Liver (tissue), 9 donors: ENCODE data around the gene DPP4. TPM values are rescaled to one million over a fixed set of nuclear protein-coding genes. Genes with fewer than 3 reads are reported as not detected.

Source experiments
- DNase-seq: peaks from one replicate; pipeline ENCODE4 v3.0.0-alpha.2; 2017; ENCODE audit warnings: low spot score
- H3K27ac ChIP-seq, 2 donors: one replicate each; pipeline ENCODE4 v1.7.0; 2013; ENCODE audit warnings: inconsistent platforms in 2 of 2, low read length in 2 of 2, control low read depth in 1 of 2, low read depth in 1 of 2, mild to moderate bottlenecking in 1 of 2
- H3K27me3 ChIP-seq, 4 donors: one replicate each; pipeline versions ENCODE4 v1.6.1 to v1.7.0; 2013; ENCODE audit warnings: low read length in 3 of 4, inconsistent platforms in 1 of 4, mild to moderate bottlenecking in 1 of 4, moderate library complexity in 1 of 4; ENCODE audit not compliant: control insufficient read depth in 4 of 4, insufficient read depth in 4 of 4
- H3K36me3 ChIP-seq, 4 donors: one replicate each; pipeline versions ENCODE4 v1.6.1 to v1.7.0; 2013; ENCODE audit warnings: low read length in 3 of 4, mild to moderate bottlenecking in 3 of 4, low read depth in 1 of 4, moderate library complexity in 1 of 4; ENCODE audit not compliant: control insufficient read depth in 4 of 4, insufficient read depth in 3 of 4
- H3K4me1 ChIP-seq, 4 donors: one replicate each; pipeline versions ENCODE4 v1.6.1 to v1.7.0; 2013; ENCODE audit warnings: low read length in 3 of 4, mild to moderate bottlenecking in 3 of 4, moderate library complexity in 1 of 4; ENCODE audit not compliant: control insufficient read depth in 4 of 4, insufficient read depth in 4 of 4
- H3K4me3 ChIP-seq, 3 donors: one replicate each; pipeline versions ENCODE4 v1.6.1 to v1.7.0; 2013; ENCODE audit warnings: low read length in 3 of 3, control low read depth in 1 of 3, low read depth in 1 of 3, mild to moderate bottlenecking in 1 of 3
- H3K9ac ChIP-seq, 2 donors: one replicate each; pipeline ENCODE4 v1.7.0; 2013; ENCODE audit warnings: low read length in 2 of 2, mild to moderate bottlenecking in 2 of 2, moderate library complexity in 2 of 2, control low read depth in 1 of 2, low read depth in 1 of 2
- H3K9me3 ChIP-seq, 4 donors: one replicate each; pipeline versions ENCODE4 v1.6.1 to v1.7.0; 2013; ENCODE audit warnings: low read length in 3 of 4; ENCODE audit not compliant: control insufficient read depth in 4 of 4
- EGR1 ChIP-seq, 2 donors: IDR thresholded peaks; 2 replicates each; pipeline ENCODE4 v1.6.1; 2016 to 2018; ENCODE audit warnings: antibody characterized with exemption in 2 of 2, low read depth in 2 of 2
- FOXA2 ChIP-seq: IDR thresholded peaks from 2 replicates; pipeline ENCODE4 v1.6.1; 2016; ENCODE audit warnings: antibody characterized with exemption
- GABPA ChIP-seq, 2 donors: IDR thresholded peaks in 1 of 2; conservative IDR thresholded peaks in 1 of 2; 2 replicates each; pipeline ENCODE4 v1.6.1; 2016; ENCODE audit warnings: antibody characterized with exemption in 2 of 2, mild to moderate bottlenecking in 1 of 2, moderate library complexity in 1 of 2
- HNF4A ChIP-seq, 2 donors: conservative IDR thresholded peaks; 2 replicates each; pipeline ENCODE4 v1.6.1; 2016; ENCODE audit warnings: antibody characterized with exemption in 2 of 2, mild to moderate bottlenecking in 2 of 2
- JUND ChIP-seq, 2 donors: IDR thresholded peaks; 2 replicates each; pipeline ENCODE4 v1.6.1; 2016; ENCODE audit warnings: antibody characterized with exemption in 2 of 2
- NR2F2 ChIP-seq: IDR thresholded peaks from 2 replicates; pipeline ENCODE4 v1.6.1; 2016; ENCODE audit warnings: antibody characterized with exemption
- RAD21 ChIP-seq, 2 donors: IDR thresholded peaks; 2 replicates each; pipeline ENCODE4 v1.6.1; 2016; ENCODE audit warnings: antibody characterized with exemption in 2 of 2, mild to moderate bottlenecking in 2 of 2
- REST ChIP-seq: IDR thresholded peaks from 2 replicates; pipeline ENCODE4 v1.6.1; 2016; ENCODE audit warnings: antibody characterized with exemption, mild to moderate bottlenecking
- RXRA ChIP-seq, 2 donors: IDR thresholded peaks; 2 replicates each; pipeline ENCODE4 v1.6.1; 2017 to 2018; ENCODE audit warnings: antibody characterized with exemption in 2 of 2, mild to moderate bottlenecking in 1 of 2
- TAF1 ChIP-seq: conservative IDR thresholded peaks from 2 replicates; pipeline ENCODE4 v1.6.1; 2016; ENCODE audit warnings: antibody characterized with exemption, mild to moderate bottlenecking
- YY1 ChIP-seq: IDR thresholded peaks from 2 replicates; pipeline ENCODE4 v1.6.1; 2016; ENCODE audit warnings: antibody characterized with exemption, mild to moderate bottlenecking
- WGBS: extraction: QIAGEN DNeasy Blood & Tissue Kit; methylation state at CpG from one replicate; pipeline ENCODE4 v1.1.7; 2013; 5-methylcytosine and 5-hydroxymethylcytosine counted together
- polyA plus RNA-seq, 2 donors: library from polyadenylated mRNA; stranded (reverse) in 1 of 2; unstranded in 1 of 2; fragments of 200-250 nt in 1 of 2; fragments of >200 nt in 1 of 2; fragmentation: Nextera tagmentation in 1 of 2; extraction: Ambion mirVana in 1 of 2; gene quantifications; one replicate each; pipeline versions ENCODE4 v1.2.1 to v1.2.3, GENCODE V29; 2013 to 2015
- total RNA-seq, 2 donors: library from RNA; depleted of rRNA; stranded (reverse); fragments of >200 nt; gene quantifications; one replicate each; pipeline ENCODE4 v1.2.3, GENCODE V29; 2014
- TF ChIP-seq, protein P1 (sequence below): IDR thresholded peaks from 2 replicates; pipeline ENCODE4 v1.6.1; 2016; ENCODE audit warnings: antibody characterized with exemption
- TF ChIP-seq, protein P2 (sequence below): fragments of 150-350 bp; IDR thresholded peaks from 2 replicates; pipeline ENCODE4 v1.5.1; 2017; ENCODE audit warnings: improper control_type of control experiment, low read depth, low read length; ENCODE audit not compliant: missing input control
- TF ChIP-seq, protein P3 (sequence below): IDR thresholded peaks from 2 replicates; pipeline ENCODE4 v1.6.1; 2016; ENCODE audit warnings: antibody characterized with exemption
- donor health status: healthy.
- donor health status: healthy.
- donor health status: healthy.
- donor health status: healthy.
- donor health status: healthy.

Gene DPP4
- total and polyA plus RNA-seq, 4 donors, result 9.6 to 30.1 (median 13.5) TPM

DNA sequence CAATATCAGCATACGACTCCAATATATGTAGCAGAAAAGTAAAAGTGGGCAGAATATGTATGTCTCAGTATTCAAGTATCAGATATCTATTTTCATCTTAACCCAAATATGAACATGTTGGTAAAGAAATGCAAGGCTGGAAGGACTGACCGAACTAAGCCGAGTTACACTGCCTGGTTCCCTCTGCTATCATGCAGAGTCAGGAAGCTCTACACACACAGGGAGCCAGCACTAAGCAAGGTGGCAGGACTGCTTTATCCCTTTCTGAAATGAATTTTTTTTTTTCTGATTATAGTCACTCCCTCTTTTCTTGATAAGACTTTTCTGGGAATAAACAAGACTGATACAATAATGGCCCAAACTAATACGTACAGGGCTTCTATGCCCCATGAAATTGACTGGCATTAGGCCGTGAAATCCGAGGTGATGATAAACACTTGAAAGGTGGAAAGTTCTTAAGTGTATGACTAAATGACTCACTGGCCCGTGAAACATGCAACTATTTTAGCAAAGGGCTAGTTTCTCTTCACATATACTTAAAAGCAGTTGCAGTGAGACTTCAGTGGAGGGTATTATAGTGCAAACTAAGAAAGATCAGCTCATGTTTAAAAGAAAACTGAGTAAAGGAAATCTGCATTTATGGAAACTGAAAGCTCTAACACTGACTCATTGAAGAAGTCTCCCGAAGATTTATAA is 14.9 kb downstream of the DPP4 start:
- 87% methylated on average over 8 of the region's 8 CpGs for WGBS
- no peak overlapping the region for H3K4me3 ChIP-seq
- no peak for TF ChIP-seq RAD21 (IDR thresholded peaks at IDR 0.05)
- no peak for TF ChIP-seq EGR1 (IDR thresholded peaks at IDR 0.05; ENCODE audit: low read depth in 2 of 2)
- no peak for TF ChIP-seq RXRA (IDR thresholded peaks at IDR 0.05)
- no peak for TF ChIP-seq TAF1
- TF ChIP-seq, protein P1, sequence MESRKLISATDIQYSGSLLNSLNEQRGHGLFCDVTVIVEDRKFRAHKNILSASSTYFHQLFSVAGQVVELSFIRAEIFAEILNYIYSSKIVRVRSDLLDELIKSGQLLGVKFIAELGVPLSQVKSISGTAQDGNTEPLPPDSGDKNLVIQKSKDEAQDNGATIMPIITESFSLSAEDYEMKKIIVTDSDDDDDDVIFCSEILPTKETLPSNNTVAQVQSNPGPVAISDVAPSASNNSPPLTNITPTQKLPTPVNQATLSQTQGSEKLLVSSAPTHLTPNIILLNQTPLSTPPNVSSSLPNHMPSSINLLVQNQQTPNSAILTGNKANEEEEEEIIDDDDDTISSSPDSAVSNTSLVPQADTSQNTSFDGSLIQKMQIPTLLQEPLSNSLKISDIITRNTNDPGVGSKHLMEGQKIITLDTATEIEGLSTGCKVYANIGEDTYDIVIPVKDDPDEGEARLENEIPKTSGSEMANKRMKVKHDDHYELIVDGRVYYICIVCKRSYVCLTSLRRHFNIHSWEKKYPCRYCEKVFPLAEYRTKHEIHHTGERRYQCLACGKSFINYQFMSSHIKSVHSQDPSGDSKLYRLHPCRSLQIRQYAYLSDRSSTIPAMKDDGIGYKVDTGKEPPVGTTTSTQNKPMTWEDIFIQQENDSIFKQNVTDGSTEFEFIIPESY, result no peak
- TF ChIP-seq REST, result no peak
- TF ChIP-seq, protein P2, sequence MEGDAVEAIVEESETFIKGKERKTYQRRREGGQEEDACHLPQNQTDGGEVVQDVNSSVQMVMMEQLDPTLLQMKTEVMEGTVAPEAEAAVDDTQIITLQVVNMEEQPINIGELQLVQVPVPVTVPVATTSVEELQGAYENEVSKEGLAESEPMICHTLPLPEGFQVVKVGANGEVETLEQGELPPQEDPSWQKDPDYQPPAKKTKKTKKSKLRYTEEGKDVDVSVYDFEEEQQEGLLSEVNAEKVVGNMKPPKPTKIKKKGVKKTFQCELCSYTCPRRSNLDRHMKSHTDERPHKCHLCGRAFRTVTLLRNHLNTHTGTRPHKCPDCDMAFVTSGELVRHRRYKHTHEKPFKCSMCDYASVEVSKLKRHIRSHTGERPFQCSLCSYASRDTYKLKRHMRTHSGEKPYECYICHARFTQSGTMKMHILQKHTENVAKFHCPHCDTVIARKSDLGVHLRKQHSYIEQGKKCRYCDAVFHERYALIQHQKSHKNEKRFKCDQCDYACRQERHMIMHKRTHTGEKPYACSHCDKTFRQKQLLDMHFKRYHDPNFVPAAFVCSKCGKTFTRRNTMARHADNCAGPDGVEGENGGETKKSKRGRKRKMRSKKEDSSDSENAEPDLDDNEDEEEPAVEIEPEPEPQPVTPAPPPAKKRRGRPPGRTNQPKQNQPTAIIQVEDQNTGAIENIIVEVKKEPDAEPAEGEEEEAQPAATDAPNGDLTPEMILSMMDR, result no peak
- TF ChIP-seq, protein P3, sequence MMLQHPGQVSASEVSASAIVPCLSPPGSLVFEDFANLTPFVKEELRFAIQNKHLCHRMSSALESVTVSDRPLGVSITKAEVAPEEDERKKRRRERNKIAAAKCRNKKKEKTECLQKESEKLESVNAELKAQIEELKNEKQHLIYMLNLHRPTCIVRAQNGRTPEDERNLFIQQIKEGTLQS, result no peak
- TF ChIP-seq JUND (IDR thresholded peaks at IDR 0.05), result no peak
- no peak for TF ChIP-seq YY1
- TF ChIP-seq NR2F2, result no peak
- no peak for DNase-seq
- H3K9ac ChIP-seq, result no peak overlapping the region
- no peaks in the 10 kb centered on the region for H3K4me1 ChIP-seq
- peaks cover 3 to 11% (median 8%) of the 10 kb centered on the region in 4 donors for H3K9me3 ChIP-seq
- H3K27me3 ChIP-seq, result no peaks in the 10 kb centered on the region
- H3K36me3 ChIP-seq, result peaks cover 0 to 4% (median under 1%) of the 10 kb centered on the region in 4 donors
- H3K27ac ChIP-seq, result no peak overlapping the region

DNA sequence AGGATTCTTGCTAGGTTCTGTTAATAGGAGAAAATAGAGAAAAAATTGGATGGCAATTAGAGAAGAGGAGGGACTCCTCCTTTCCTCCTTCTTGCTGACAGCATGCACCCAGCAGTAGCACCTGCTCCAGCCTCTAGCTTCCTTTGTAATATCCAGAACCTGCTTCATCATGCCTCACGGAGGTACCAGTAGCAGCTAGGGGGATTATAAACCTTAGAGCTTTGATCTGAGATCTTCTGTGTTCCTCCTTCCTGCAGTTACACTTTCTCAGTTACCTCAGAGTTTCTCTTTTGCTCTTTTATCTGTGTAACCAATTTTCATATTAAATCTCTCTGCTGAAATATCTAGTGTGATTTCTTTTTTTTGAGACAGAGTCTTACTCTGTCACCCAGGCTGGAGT is 16.6 kb downstream of the DPP4 start:
- Histone ChIP-seq H3K4me1 (no peaks in the 10 kb centered on the region), H3K4me3 (no peak overlapping the region), H3K9ac (no peak overlapping the region), H3K36me3 (peaks cover 0 to 4% (median under 1%) of the 10 kb centered on the region in 4 donors), H3K27me3 (no peaks in the 10 kb centered on the region), H3K9me3 (peaks cover 3 to 11% (median 8%) of the 10 kb centered on the region in 4 donors), H3K27ac (no peak overlapping the region)
- 91% methylated on average over 1 of the region's 1 CpG for WGBS
- no peak for TF ChIP-seq RAD21 (IDR thresholded peaks at IDR 0.05)
- no peak for TF ChIP-seq GABPA (IDR thresholded peaks at IDR 0.05 in 1 of 2, conservative IDR thresholded peaks at IDR 0.05 in 1 of 2)
- no peak for TF ChIP-seq EGR1 (IDR thresholded peaks at IDR 0.05; ENCODE audit: low read depth in 2 of 2)
- TF ChIP-seq JUND (IDR thresholded peaks at IDR 0.05), result no peak
- TF ChIP-seq HNF4A (conservative IDR thresholded peaks at IDR 0.05), result no peak
- no peak for TF ChIP-seq REST
- no peak for TF ChIP-seq YY1
- no peak for TF ChIP-seq FOXA2
- no peak for DNase-seq
